Colonic mucosa (tissue), 4 donors: ENCODE measurements around the gene TBATA. TPM values are rescaled to one million over a fixed set of nuclear protein-coding genes. Genes with fewer than 3 reads are reported as not detected.

ENCODE experiments used
- DNase-seq: peaks from one replicate; pipeline ENCODE4 v3.0.0-alpha.2; 2020
- H3K27ac ChIP-seq: fragments of 200-600 bp; one replicate; pipeline ENCODE4 v1.8.0; 2021
- H3K27me3 ChIP-seq: fragments of 200-600 bp; one replicate; pipeline ENCODE4 v1.8.0; 2021
- H3K36me3 ChIP-seq: fragments of 200-600 bp; one replicate; pipeline ENCODE4 v1.8.0; 2021
- H3K4me1 ChIP-seq: fragments of 200-600 bp; one replicate; pipeline ENCODE4 v1.8.0; 2021; ENCODE audit warnings: mild to moderate bottlenecking
- H3K4me3 ChIP-seq: fragments of 200-600 bp; one replicate; pipeline ENCODE4 v1.8.0; 2021
- H3K9ac ChIP-seq, 2 donors: one replicate each; pipeline ENCODE4 v1.7.0; 2013; ENCODE audit warnings: control low read depth in 2 of 2, low read depth in 2 of 2, low read length in 2 of 2
- H3K9me3 ChIP-seq: fragments of 200-600 bp; one replicate; pipeline ENCODE4 v1.8.0; 2021
- intact Hi-C: fragments of 100-400 bp; cut with DNase I; formaldehyde crosslinking; loops from one replicate; pipeline ENCODE4 v1.14.1; 2022
- total RNA-seq, 2 donors: library from RNA; stranded (reverse); fragmentation: NEBNext Ultra II Directional in 1 of 2; extraction: Animal tissue kit (Norgen Biotek cat#: 25700) in 1 of 2; gene quantifications; one replicate each; pipeline ENCODE4 v1.2.1, GENCODE V29; 2021
- TF ChIP-seq, protein P1 (sequence below): fragments of 200-600 bp; IDR thresholded peaks from one replicate; pipeline ENCODE4 v1.8.0; 2022; ENCODE audit warnings: antibody characterized with exemption, mild to moderate bottlenecking
- donor health status: healthy.
- donor health status: DM: no; HTN: no; CAD: no.
- donor health status: DM: no; HTN: no; CAD: no.

TBATA gene
- total RNA-seq, 2 donors from 2014 or later = not detected

DNA sequence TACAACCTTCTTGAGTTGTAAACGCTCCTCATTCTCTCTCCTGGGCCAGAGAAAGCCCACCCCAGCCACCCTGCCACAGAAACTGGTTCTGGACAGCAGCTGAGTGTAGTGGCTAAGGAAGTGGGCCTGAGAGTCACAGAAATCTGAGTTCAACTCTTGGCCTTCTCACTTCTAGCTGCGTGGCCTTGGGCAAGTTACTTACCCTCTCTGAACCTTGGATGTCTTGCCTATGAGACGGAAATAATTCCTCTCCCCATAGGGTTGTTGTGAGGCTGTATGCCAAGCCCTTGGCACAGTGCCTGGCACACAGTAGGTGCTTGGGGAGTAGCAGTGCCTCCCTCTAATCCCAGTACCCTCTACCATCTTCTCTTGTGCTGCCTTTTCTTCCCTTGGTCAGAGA is 61.4 kb downstream of the TBATA start:
- Histone ChIP-seq H3K36me3 (no peaks in the 10 kb centered on the region), H3K27me3 (no peaks in the 10 kb centered on the region), H3K9me3 (no peaks in the 10 kb centered on the region), H3K9ac (no peak overlapping the region), H3K4me3 (no peak overlapping the region), H3K27ac (no peak overlapping the region), H3K4me1 (no peaks in the 10 kb centered on the region)
- no peak for DNase-seq
- intact Hi-C loops = no loop called here
- TF ChIP-seq, protein P1, sequence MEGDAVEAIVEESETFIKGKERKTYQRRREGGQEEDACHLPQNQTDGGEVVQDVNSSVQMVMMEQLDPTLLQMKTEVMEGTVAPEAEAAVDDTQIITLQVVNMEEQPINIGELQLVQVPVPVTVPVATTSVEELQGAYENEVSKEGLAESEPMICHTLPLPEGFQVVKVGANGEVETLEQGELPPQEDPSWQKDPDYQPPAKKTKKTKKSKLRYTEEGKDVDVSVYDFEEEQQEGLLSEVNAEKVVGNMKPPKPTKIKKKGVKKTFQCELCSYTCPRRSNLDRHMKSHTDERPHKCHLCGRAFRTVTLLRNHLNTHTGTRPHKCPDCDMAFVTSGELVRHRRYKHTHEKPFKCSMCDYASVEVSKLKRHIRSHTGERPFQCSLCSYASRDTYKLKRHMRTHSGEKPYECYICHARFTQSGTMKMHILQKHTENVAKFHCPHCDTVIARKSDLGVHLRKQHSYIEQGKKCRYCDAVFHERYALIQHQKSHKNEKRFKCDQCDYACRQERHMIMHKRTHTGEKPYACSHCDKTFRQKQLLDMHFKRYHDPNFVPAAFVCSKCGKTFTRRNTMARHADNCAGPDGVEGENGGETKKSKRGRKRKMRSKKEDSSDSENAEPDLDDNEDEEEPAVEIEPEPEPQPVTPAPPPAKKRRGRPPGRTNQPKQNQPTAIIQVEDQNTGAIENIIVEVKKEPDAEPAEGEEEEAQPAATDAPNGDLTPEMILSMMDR = no peak

GRCh38 chr10:70722820-70723424 is 62.3 kb downstream of the TBATA start:
- H3K9ac ChIP-seq = no peak overlapping the region
- no peak overlapping the region for H3K27ac ChIP-seq
- no peak overlapping the region for H3K4me3 ChIP-seq
- no peaks in the 10 kb centered on the region for H3K36me3 ChIP-seq
- DNase-seq = no peak
- intact Hi-C loops = no loop called here
- no peaks in the 10 kb centered on the region for H3K9me3 ChIP-seq
- H3K27me3 ChIP-seq = no peaks in the 10 kb centered on the region
- no peaks in the 10 kb centered on the region for H3K4me1 ChIP-seq
- TF ChIP-seq, protein P1 = no peak

Other genes with a start within 250 kb of the TBATA start
- gene PRF1, start 182.6 kb downstream of the TBATA start, total RNA-seq = 1 to 10 TPM in 1 of 2 donors, under 1 TPM in 1; 0.96 to 1.3 TPM
- 1 to 10 TPM in 1 of 2 donors, under 1 TPM in 1; 0.93 to 1.5 TPM for gene ADAMTS14, start 112.9 kb downstream of the TBATA start, total RNA-seq
- 10 to 100 TPM; 59.8 to 67.6 TPM for gene SGPL1, start 30.6 kb upstream of the TBATA start, total RNA-seq
- 100 to 1,000 TPM in 1 of 2 donors, 10 to 100 TPM in 1; 96.4 to 196 TPM for gene PCBD1, start 103.2 kb upstream of the TBATA start, total RNA-seq